H1 (cell line): ENCODE data around the gene IQCK.

Experiments used
- CBX5 ChIP-seq: fragments of 300-800, 300-1000 bp; sonication (generic); IDR thresholded peaks from 2 replicates; pipeline ENCODE4 v1.7.1; 2016; ENCODE audit warnings: antibody characterized with exemption, low read length, low read depth
- EP300 ChIP-seq, 2 experiments: IDR thresholded peaks; 1 replicate in 1 of 2; 2 replicates in 1 of 2; pipeline ENCODE4 v1.6.1; 2011 to 2012; ENCODE audit warnings: low read depth in 2 of 2, low read length in 2 of 2, mild to moderate bottlenecking in 2 of 2, borderline replicate concordance in 1 of 2, inconsistent platforms in 1 of 2, moderate library complexity in 1 of 2
- EZH2 ChIP-seq: fragments of 200-600 bp; sonication (generic); IDR thresholded peaks from 2 replicates; pipeline ENCODE4 v1.7.1; 2012; ENCODE audit warnings: low read depth, mild to moderate bottlenecking, moderate library complexity, low read length, inconsistent platforms; ENCODE audit not compliant: severe bottlenecking
- NRF1 ChIP-seq: IDR thresholded peaks from 2 replicates; pipeline ENCODE4 v1.6.1; 2011; ENCODE audit warnings: mild to moderate bottlenecking, low read depth, low read length, improper control_type of control experiment
- RFX5 ChIP-seq: IDR thresholded peaks from 2 replicates; pipeline ENCODE4 v1.6.1; 2011; ENCODE audit warnings: low read depth, low read length, improper control_type of control experiment, borderline replicate concordance
- SP2 ChIP-seq: IDR thresholded peaks from 2 replicates; pipeline ENCODE4 v1.6.1; 2012; ENCODE audit warnings: mild to moderate bottlenecking, low read length, inconsistent platforms
- TBP ChIP-seq: IDR thresholded peaks from 2 replicates; pipeline ENCODE4 v1.6.1; 2011; ENCODE audit warnings: low read depth, low read length, improper control_type of control experiment
- TCF12 ChIP-seq: IDR thresholded peaks from 2 replicates; pipeline ENCODE4 v1.6.1; 2011; ENCODE audit warnings: low read depth, mild to moderate bottlenecking, low read length
- TF ChIP-seq, protein P1 (sequence below), 3 experiments: IDR thresholded peaks; 1 replicate in 2 of 3; 2 replicates in 1 of 3; pipeline versions ENCODE4 v1.5.1 to v1.6.1; 2011; ENCODE audit warnings: low read length in 3 of 3, mild to moderate bottlenecking in 3 of 3, inconsistent platforms in 2 of 3, low read depth in 1 of 3, moderate library complexity in 1 of 3; ENCODE audit not compliant: insufficient read depth in 1 of 3; ENCODE audit errors: control extremely low read depth in 1 of 3
- TF ChIP-seq, protein P2 (sequence below): IDR thresholded peaks from 2 replicates; pipeline ENCODE4 v1.6.1; 2012; ENCODE audit warnings: inconsistent platforms

DNA sequence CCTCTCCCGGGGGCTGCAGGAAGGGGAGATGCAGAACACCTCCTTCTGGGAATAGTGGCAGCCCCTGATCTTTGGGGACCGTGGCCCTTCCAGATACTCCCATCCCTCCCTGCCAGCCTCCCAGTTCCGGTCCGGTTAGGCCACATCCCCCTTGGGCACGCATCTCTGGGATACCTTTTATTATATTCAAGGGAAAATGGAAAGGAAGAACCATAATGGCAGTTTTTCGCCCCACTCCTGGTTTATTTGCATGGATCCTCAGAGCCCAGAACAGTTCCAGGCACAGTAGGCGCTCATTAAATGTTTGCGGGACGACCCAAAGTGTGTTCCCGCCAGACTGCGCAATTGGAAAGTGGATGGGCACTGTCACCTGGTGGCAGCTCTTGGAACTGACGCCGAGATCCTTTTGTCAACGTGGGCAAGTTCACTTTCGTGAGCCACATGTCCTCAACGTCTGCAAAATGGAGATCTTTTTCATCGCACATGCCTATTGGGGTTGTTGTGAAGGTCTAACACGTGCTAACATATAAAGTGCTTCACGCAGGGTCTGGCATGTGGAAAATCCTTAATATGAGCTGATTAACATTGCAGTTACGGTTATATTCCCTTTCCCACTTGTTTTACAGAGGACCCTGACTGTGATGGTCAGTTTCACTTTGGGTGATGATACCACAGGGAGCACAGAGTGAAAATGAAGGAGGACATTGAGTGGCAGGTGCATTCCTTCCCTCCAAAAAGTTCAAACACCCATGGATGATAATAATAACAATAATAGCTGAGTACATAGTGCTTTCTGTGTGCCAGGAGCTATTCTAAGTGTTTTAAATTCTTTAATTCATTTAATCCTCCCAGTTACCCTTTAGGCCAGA lies 168.2 kb downstream of the IQCK start:
- TF ChIP-seq, protein P1, sequence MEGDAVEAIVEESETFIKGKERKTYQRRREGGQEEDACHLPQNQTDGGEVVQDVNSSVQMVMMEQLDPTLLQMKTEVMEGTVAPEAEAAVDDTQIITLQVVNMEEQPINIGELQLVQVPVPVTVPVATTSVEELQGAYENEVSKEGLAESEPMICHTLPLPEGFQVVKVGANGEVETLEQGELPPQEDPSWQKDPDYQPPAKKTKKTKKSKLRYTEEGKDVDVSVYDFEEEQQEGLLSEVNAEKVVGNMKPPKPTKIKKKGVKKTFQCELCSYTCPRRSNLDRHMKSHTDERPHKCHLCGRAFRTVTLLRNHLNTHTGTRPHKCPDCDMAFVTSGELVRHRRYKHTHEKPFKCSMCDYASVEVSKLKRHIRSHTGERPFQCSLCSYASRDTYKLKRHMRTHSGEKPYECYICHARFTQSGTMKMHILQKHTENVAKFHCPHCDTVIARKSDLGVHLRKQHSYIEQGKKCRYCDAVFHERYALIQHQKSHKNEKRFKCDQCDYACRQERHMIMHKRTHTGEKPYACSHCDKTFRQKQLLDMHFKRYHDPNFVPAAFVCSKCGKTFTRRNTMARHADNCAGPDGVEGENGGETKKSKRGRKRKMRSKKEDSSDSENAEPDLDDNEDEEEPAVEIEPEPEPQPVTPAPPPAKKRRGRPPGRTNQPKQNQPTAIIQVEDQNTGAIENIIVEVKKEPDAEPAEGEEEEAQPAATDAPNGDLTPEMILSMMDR (IDR thresholded peaks at IDR 0.05; ENCODE audit: control extremely low read depth in 1 of 3, insufficient read depth in 1 of 3, low read depth in 1 of 3, low read length in 3 of 3), result peak; percentile 91 to 100 (median 100)
- TF ChIP-seq EZH2, result no peak
- TF ChIP-seq CBX5, result no peak
- TF ChIP-seq EP300 (IDR thresholded peaks at IDR 0.05; ENCODE audit: borderline replicate concordance in 1 of 2, low read depth in 2 of 2, low read length in 2 of 2), result no peak
- no peak for TF ChIP-seq NRF1
- no peak for TF ChIP-seq TBP
- no peak for TF ChIP-seq RFX5
- TF ChIP-seq SP2, result no peak
- TF ChIP-seq, protein P2, sequence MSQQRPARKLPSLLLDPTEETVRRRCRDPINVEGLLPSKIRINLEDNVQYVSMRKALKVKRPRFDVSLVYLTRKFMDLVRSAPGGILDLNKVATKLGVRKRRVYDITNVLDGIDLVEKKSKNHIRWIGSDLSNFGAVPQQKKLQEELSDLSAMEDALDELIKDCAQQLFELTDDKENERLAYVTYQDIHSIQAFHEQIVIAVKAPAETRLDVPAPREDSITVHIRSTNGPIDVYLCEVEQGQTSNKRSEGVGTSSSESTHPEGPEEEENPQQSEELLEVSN, result peak; percentile 89
- TF ChIP-seq TCF12, result no peak
